Heart left ventricle (tissue), 13 donors: ENCODE results near the gene INPP5D.

ENCODE experiments used
- POLR2A ChIP-seq, 2 donors: fragments of 450-650 bp; IDR thresholded peaks; one replicate each; pipeline ENCODE4 v1.6.1; 2017; ENCODE audit warnings: antibody characterized with exemption in 2 of 2, mild to moderate bottlenecking in 2 of 2, moderate library complexity in 2 of 2
- TF ChIP-seq, protein P1 (sequence below), 12 donors: fragments of 200-600 bp; sonication (generic) in 4 of 12; IDR thresholded peaks; one replicate each; pipeline versions ENCODE4 v1.5.0 to v1.8.0; 2018 to 2022; ENCODE audit warnings: antibody characterized with exemption in 12 of 12, mild to moderate bottlenecking in 5 of 12
- donor health status: ischemic (EF 13 %, LVEDD 7.1; RV severe dilation, severe dysfunction).
- donor health status: DM: no; HTN: yes; CAD: no.
- donor health status: DM: no; HTN: no; CAD: no.
- donor health status: ischemic (EF 25% LVEDD 6.9; RV normal size, moderate dysfunction).
- donor health status: ischemic (EF 25% LVEDD 5.7; RV mildly dilated, moderate dysfunction).
- donor health status: ischemic (EF 35%, LVEDD 5.7; RV mildly dilated, moderate dysfunction).
- donor health status: nonischemic (EF 11% LVEDD 7.7; RV severe dilation, severe dysfunction).
- donor health status: DM: yes; HTN: yes; CAD: no.
- donor health status: PGD.
- donor health status: ischemic (EF 29% LVEDD 5.4; RV normal size, mild dysfunction).
- donor health status: nonischemic (EF 23%, LVEDD 6.1; RV moderate dilation, normal function).

DNA sequence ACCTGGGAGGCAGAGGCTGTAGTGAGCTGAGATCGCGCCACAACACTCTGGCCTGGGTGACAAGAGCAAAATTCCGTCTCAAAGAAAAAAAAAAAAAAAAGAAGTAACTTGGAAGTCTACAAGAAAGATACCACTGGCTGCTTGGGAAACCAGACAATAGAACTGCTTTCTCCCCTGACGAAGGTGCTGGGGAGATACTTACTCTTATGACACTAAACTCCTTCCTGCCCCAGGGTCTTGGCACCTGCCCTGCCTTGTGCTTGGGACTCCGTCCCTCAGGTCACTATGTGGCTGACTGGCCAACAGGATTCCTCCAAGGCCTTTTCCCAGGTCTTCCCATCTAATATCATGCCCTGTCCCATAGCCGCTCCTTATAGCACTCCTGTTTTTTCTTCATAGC is 30.7 kb downstream of the INPP5D start:
- TF ChIP-seq, protein P1, sequence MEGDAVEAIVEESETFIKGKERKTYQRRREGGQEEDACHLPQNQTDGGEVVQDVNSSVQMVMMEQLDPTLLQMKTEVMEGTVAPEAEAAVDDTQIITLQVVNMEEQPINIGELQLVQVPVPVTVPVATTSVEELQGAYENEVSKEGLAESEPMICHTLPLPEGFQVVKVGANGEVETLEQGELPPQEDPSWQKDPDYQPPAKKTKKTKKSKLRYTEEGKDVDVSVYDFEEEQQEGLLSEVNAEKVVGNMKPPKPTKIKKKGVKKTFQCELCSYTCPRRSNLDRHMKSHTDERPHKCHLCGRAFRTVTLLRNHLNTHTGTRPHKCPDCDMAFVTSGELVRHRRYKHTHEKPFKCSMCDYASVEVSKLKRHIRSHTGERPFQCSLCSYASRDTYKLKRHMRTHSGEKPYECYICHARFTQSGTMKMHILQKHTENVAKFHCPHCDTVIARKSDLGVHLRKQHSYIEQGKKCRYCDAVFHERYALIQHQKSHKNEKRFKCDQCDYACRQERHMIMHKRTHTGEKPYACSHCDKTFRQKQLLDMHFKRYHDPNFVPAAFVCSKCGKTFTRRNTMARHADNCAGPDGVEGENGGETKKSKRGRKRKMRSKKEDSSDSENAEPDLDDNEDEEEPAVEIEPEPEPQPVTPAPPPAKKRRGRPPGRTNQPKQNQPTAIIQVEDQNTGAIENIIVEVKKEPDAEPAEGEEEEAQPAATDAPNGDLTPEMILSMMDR (IDR thresholded peaks at IDR 0.05): no peak
- TF ChIP-seq POLR2A (IDR thresholded peaks at IDR 0.05): no peak
